ENCODE measurements around the gene EVA1B.

EVA1B gene

GRCh38 chr1:36274201-36274600, 49.2 kb downstream of the EVA1B start:
- no peak for DNase-seq

- DNase-seq: no peak
These were observed 50.4 kb downstream of the EVA1B start for GRCh38 chr1:36273024-36273423.

All from activated CD4-positive, CD25-positive, alpha-beta regulatory T cell treated with anti-CD3 and anti-CD28 coated beads, Interleukin-2, amount 50 U/mL, for 72 hours (primary cell).